Right lung (tissue), 5 donors: Measurements from ENCODE around the gene RBM33. TPM values are rescaled to one million over a fixed set of nuclear protein-coding genes. Genes with fewer than 3 reads are reported as not detected.
A peak's percentile ranks its signal among the peaks of the same experiment; 100 is the strongest.

Experiments used
- DNase-seq, 2 donors: peaks; one replicate each; pipeline ENCODE4 v3.0.0-alpha.2; 2013
- polyA plus RNA-seq, 5 donors: library from polyadenylated mRNA; unstranded; fragments of 120-200 nt; gene quantifications; one replicate each; pipeline versions ENCODE4 v1.2.1 to v1.2.3, GENCODE V29; 2013; ENCODE audit warnings: inconsistent platforms in 1 of 5, low replicate concordance in 1 of 5; ENCODE audit not compliant: insufficient read length in 5 of 5, insufficient read depth in 1 of 5

Gene RBM33
- polyA plus RNA-seq, 5 donors, result 33.9 to 55.5 (median 41.5) TPM

GRCh38 chr7:155796381-155797261 is 152.2 kb downstream of the RBM33 start:
- DNase-seq, result no peak

- DNase-seq, result no peak
These were observed 153.1 kb downstream of the RBM33 start for GRCh38 chr7:155797262-155798250.

GRCh38 chr7:155798673-155799439 is 154.4 kb downstream of the RBM33 start:
- no peak for DNase-seq

GRCh38 chr7:155799514-155799913 is 155.1 kb downstream of the RBM33 start:
- no peak for DNase-seq

GRCh38 chr7:155800301-155800700 is 155.8 kb downstream of the RBM33 start:
- DNase-seq, result no peak

GRCh38 chr7:155800741-155801267 is 156.3 kb downstream of the RBM33 start:
- no peak for DNase-seq

GRCh38 chr7:155802291-155802690 is 157.8 kb downstream of the RBM33 start:
- DNase-seq, result no peak

GRCh38 chr7:155802906-155803417 is 158.5 kb downstream of the RBM33 start:
- no peak for DNase-seq

GRCh38 chr7:155803418-155804376 is 159.2 kb downstream of the RBM33 start:
- peak; percentile 61 to 77 for DNase-seq

- DNase-seq, result no peak
These were observed 160.0 kb downstream of the RBM33 start for GRCh38 chr7:155804431-155804831.

- DNase-seq, result no peak
These were observed 160.7 kb downstream of the RBM33 start for GRCh38 chr7:155804897-155805825.

GRCh38 chr7:155805826-155806095 is 161.3 kb downstream of the RBM33 start:
- DNase-seq, result no peak

- DNase-seq, result no peak
These were observed 161.8 kb downstream of the RBM33 start for GRCh38 chr7:155806096-155806871.

- DNase-seq, result no peak
These were observed 162.7 kb downstream of the RBM33 start for GRCh38 chr7:155807065-155807671.

GRCh38 chr7:155807789-155808548 is 163.5 kb downstream of the RBM33 start:
- DNase-seq, result no peak

- DNase-seq, result no peak
These were observed 164.3 kb downstream of the RBM33 start for GRCh38 chr7:155808549-155809331.
